ENCODE data around the gene DNM3.

The DNM3 gene

DNA sequence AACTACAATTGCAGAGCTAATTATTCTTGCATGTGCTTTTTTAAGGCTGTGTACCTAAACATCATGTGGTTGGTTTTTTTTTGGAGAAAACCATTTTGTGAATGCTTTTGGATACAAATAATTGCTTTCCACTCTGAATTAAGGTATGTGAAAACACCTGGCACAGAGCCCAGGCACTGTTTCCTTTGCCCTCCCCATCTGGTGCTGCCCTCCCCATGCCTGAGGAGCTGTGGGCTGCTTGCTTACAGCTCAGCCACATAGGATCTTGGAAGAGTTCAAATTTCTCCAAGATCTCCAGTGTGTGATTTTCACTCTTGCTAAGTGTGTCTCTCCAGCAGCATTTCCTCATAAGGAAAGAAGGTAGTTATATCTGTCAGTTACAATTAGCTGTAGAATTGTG lies 27.8 kb downstream of the DNM3 start:
- DNase-seq (ENCODE audit: low read depth in 1 of 2, low spot score in 1 of 2) = no peak

DNA sequence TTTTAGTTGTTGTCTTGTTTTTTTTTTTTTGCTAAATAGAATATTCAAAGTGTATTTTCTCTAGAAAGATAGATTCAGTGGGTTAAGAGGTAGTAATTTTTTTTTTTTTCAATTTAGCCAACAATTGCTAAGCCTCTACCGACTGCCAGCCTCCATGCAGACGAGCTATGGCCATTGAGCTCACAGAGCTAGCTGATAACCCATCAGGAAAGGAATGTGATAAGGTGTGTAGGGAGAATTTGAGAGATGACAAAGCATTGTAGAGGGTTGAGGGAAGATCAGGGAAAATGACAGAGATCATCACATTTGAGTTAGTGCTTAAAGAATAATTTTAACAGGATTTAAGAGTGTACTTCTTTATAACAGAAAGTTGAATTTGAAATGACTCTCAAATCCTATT lies 30.6 kb downstream of the DNM3 start:
- DNase-seq (ENCODE audit: low read depth in 1 of 2, low spot score in 1 of 2) = no peak

DNA sequence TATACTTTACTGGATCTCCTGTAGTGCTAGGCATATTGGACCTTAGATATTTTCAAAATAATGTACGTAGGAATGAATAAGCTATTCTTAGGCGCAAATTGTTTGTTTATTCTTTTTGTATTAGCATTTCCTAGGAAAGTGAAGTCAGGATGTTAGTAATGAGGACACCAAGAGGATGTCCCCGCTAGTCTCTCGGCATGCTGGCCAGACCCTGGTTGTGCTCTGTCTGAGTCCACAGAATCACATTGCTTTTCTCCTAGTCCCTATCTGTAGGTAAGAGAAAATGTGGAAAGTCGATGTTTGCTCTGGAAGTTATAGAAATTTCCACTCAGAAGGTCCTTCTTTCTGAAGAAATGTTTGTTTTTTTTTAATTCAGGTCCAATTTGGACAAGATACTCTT lies 31.1 kb downstream of the DNM3 start:
- DNase-seq (ENCODE audit: low read depth in 1 of 2, low spot score in 1 of 2) = no peak

DNA sequence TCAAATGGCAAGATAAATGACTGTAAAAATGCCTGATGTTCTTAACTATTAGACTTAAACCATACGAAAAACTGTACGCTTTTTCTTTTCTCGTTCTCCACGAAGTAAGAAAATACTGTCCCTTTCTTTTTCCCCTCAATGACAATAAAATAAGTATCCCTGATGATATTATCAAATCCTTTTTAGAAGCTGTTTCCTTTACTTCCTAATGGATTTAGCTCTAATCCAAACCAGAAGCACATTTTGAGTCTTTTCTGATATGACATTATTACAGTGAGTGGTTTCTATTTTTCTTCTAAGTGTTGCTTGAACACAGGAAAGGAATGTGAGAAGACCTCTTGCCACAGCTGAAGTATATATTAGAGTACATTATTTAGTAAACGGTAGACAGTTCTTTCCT lies 32.4 kb downstream of the DNM3 start:
- DNase-seq (ENCODE audit: low read depth in 1 of 2, low spot score in 1 of 2) = no peak

DNA sequence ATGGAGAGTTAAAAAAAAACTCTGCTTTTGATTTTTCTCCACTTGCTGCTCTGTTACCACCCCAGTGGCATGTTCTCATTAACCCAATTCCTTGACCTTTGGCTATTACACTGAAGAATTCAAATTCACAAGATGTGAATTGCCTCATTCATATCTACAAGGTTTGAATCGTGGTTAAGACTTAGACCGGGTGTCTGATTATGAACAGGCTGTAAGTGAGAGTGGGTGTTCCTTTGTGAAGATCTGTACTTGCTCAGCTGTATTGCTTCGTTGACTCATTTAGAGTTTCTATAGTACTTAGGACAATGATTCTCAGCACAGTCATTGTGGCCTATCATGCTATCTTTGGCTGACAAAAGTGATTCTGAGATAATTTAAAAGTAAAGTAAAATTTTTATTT lies 36.4 kb downstream of the DNM3 start:
- no peak for DNase-seq (ENCODE audit: low read depth in 1 of 2, low spot score in 1 of 2)

DNA sequence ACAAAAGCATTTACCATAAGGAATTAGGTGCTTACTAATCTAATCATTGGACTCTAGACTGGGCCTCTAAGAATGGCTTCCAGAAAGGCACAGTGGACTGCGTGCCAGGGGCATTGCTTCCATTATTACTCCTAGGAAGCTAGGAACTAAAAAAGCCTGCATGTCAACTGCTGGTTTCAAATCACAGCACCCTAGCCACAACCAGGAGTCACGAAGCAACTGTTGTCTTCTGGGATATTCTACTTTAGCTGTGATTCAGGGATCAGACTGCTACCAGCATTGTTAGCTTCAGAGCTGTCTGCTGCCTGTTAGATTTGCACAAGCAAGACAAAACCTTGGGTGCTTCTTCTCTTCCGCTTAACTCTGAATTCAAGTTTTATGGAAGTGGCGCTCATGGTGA lies 38.3 kb downstream of the DNM3 start:
- no peak for DNase-seq (ENCODE audit: low read depth in 1 of 2, low spot score in 1 of 2)

DNA sequence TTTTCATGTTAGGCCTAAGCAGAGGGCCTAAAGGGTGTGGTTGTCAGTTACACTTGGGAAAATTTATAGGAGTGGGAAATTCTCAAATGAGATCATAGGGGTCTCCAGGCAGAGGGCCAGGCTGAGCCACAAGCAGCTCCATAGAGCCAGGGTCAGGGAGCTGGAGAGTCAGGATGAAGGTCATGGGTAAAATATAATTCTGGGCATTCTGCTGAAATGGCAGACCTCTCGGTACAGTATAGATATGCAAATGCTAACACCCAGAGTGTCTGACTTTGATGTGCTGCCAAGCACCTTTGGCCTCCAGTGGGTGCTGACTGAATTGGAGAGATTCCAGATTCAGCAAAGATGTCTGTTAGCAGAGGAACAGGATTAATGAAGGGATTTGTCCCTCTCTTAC lies 40.1 kb downstream of the DNM3 start:
- DNase-seq (ENCODE audit: low read depth in 1 of 2, low spot score in 1 of 2) = no peak

DNA sequence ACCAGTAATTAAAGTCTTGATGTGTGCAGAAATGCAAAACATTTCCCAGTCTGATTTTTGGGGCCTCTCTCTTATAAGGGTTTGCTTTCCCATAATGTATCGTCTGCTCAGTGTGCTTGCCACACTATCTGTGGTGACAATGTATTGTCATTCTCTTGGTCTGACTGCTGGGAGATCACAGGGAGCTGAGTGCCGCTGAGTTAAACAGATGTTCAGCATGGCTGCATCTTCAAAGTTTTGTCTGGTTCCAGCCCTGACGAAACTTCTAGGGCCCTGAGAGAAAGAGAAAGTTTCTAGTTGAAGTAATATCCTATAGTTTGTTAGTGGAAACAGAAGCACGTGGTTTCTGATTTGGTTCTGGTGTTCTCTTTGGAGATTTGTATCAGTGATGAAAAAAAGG lies 42.6 kb downstream of the DNM3 start:
- DNase-seq (ENCODE audit: low read depth in 1 of 2, low spot score in 1 of 2) = no peak

DNA sequence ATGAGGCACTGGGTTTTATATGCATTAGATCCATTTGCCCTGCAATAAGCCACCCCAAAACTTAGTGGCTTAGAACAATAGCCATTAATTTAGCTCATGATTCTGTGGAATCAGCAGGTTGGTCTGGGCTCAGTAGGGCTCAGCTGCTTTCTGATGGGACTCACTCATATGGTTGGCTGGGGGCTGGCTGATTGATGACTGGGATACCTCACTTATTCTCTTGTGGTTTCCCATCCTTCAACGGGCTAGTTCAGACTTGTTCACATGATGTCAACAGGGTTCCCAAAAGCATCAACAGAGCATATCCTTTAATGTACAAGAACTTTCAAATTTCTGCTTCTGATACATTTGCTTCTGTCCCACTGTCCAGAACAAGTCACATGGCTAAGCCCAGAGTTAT lies 43.2 kb downstream of the DNM3 start:
- no peak for DNase-seq (ENCODE audit: low read depth in 1 of 2, low spot score in 1 of 2)

DNA sequence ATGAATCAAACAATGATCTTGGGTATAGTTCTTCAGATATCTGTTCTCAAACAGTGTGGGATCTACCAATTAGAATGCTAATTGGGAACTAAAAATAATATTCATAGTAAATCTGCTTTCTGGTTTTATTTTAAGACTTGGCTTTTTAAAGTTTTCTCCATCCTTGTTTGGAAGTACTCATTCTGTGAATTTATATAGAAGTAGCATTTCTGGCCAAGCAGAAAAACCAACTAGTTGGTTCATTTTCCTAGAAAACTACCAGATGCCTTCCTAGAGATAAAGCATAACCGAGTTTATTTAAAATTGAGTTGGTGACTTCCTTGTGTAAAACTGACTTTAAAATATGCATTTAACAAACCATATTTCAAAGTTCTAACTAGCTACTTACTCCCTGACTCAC lies 48.8 kb downstream of the DNM3 start:
- DNase-seq (ENCODE audit: low read depth in 1 of 2, low spot score in 1 of 2) = no peak

DNA sequence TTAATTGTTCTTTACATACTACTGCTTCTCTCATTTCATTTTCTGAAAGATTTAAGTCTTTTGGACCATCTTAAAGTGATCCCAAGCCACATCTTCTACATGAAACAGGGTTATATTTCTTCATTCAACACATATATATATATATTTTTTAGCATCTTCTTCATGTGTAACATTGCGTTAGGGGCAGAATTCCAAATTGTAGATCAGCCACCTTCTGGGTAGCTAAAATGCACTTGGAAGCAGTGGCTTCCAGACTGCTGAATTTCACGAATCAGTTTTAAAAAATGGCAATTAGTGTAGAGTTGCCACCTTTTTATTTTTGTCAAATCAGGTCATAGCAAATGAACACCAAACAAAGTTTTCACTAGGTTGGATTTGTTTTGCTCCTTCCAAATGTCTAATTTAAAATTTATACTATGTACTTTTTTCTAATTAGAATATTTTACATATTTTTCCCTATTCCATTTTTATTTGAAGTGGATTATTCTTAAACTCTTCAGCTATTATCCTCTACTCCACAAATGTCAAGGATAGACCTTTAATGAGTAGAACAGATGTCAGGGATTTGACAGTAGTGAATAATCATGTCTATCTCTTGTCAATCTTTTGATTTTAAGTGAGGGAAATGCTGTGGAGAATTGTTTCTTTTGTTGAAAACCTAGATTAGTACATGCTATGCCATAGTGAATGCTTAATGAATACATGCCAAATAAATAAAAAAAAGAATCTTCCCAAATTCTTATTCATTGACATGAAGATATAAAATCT lies 55.8 kb downstream of the DNM3 start:
- DNase-seq (ENCODE audit: low read depth in 1 of 2, low spot score in 1 of 2) = no peak

DNA sequence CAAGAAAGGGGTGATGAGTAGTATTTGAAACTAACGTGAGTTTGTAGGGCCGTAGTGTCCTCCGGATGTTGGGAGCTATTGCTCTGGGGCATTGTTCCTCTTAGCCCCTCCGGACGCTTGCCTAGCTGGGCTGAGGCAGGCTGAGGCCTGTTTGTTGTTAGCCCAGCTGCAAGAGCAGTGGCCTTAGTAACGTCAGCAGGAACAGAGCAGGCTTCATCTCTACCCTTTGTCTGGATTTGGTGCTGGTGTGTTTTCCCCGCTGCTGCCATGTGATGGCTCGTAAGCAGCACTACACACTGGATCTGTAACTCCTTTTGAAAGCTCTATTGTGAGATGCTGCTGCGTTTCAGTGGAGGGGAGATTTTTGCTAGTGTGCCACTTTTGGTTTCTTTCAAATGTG lies 57.6 kb downstream of the DNM3 start:
- no peak for DNase-seq (ENCODE audit: low read depth in 1 of 2, low spot score in 1 of 2)

DNA sequence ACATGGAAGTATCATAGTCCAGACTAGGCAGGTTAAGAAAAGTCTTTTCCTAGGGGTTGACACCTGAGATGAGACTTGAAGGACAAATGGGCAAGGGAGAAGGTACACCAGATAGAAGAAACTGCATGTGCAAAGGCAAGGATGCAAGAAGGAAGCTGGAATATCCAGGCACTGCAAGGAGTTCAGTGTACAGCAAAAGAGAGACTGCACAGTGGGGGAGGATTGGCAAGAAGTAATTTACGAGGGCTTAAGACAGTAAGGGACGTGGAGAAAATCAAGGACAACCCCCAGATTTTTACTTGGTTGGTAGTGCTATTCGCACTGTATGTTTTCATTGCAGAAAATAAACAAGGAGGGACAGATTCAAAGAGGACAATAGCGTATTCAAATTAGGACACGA lies 58.5 kb downstream of the DNM3 start:
- no peak for DNase-seq (ENCODE audit: low read depth in 1 of 2, low spot score in 1 of 2)

DNA sequence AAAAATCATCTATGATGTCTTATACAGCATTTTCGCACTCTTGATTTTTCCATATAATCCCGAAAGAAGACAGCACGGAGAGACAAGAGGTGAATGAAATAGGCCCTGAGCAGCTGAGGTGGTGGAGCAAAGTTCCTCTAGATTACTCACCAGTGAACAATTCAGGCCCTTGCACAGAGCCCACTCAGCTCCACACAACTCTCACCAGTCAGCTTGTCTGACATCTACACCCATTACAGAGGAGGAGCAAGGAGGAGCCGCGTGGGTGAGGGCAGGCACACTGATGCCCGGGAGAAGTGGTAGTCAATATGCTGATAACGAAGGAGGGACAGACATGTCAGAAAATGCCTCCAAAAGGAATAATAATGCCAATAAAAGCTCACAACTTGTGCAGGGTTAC lies 59.9 kb downstream of the DNM3 start:
- DNase-seq (ENCODE audit: low read depth in 1 of 2, low spot score in 1 of 2) = no peak

DNA sequence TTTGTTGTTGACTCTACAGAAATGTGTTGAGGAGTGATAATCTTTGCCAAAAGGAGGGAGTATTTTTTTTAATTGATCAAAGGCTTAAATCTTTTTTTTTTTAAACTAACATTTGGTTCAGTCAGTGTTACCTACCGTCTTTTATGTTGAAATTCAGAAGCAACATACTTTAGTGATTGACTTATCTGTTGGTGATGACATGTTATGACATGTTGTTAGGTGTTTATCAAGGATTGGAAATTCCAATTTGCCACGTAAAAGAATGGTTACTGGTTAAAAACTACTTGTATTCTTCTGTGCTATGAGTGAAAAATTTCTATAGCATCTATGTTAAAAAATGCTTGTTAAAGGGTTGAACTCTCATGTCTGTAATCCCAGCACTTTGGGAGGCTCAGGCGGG lies 61.2 kb downstream of the DNM3 start:
- no peak for DNase-seq (ENCODE audit: low read depth in 1 of 2, low spot score in 1 of 2)

DNA sequence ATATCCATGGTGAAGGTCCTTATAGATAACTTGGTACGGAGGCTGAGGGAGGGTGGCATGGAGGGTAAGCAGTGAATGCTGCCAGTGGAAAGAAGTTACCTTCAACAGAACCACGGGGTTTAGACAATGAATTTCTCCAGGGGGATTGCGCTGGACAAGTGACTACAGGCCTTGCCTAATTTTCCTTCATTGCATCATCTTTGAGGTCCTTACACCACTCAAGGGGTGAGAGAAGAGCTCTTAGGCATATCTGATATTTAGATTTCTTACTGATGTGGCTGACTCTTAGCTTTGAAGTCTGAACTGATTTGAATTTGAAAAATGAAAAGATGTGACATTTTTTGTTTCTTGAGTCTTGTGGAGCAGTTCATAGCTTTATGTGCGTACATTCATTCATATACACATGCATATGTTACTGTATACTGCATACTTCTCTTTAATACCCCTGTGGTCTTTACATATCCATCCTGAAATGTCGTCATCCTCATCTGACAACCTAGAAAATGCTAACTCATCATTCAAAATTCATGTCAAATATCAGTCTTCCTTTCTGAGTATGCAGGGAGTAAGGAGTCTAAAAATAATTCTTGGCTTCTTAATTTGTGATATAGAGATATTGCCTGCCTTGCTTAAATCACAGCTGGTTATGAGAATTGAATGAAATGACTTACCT lies 63.6 kb downstream of the DNM3 start:
- DNase-seq (ENCODE audit: low read depth in 1 of 2, low spot score in 1 of 2) = no peak

DNA sequence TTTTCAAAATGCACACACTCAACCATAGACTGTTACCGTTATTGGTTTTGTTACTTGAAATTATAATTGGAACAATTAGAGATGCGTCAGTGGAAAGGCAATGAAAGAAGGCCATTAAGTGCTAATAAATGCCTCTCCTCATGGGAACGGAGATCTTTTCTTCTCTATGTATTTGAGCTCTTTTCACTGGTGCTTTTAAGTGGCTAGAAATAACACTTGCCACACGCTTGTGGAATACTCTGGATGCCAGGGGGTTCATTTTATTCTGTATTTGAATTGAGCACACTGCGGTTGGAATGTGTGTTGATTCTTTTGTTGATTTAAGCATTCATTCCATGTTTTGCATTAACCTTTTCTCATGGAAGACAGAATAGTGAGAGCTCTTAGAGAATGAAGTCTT lies 68.4 kb downstream of the DNM3 start:
- no peak for DNase-seq (ENCODE audit: low read depth in 1 of 2, low spot score in 1 of 2)

DNA sequence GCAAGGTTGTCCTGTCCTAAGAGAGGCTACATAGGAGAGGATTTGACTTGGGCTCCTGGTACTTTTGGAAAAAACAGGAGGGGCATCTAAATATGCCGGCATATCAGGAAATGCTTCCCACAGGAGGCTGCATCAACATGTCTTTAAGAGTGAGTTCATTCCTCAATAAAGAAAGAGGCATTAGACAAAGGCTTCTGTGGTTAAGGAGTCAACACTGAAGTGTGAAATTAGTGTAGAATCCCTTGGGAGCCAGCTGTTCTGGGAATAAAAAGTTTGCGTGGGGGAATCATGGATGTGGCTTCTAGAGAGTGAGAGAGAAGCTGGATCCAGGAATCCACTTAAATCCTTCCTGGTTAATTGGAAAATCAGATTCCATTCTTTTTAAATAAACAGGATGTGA lies 69.5 kb downstream of the DNM3 start:
- no peak for DNase-seq (ENCODE audit: low read depth in 1 of 2, low spot score in 1 of 2)

DNA sequence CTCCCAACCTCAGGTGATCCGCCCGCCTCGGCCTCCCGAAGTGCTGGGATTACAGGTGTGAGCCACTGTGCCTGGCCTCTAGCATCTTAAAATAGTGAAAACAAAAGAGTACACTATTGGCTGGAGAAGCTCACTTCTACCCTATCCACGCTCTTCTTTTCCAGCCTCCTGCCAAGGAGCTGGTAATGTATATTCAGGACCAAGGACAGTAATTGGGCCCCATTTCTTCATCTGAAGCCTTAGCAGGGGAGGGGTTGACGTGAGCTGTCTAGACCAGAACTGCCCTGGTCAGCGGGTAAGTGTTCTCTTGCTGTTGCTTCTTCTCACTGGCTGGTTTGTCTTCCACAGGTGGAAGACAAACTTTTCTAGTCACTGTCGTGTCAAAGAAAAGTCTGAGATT lies 70.2 kb downstream of the DNM3 start:
- DNase-seq (ENCODE audit: low read depth in 1 of 2, low spot score in 1 of 2) = no peak

DNA sequence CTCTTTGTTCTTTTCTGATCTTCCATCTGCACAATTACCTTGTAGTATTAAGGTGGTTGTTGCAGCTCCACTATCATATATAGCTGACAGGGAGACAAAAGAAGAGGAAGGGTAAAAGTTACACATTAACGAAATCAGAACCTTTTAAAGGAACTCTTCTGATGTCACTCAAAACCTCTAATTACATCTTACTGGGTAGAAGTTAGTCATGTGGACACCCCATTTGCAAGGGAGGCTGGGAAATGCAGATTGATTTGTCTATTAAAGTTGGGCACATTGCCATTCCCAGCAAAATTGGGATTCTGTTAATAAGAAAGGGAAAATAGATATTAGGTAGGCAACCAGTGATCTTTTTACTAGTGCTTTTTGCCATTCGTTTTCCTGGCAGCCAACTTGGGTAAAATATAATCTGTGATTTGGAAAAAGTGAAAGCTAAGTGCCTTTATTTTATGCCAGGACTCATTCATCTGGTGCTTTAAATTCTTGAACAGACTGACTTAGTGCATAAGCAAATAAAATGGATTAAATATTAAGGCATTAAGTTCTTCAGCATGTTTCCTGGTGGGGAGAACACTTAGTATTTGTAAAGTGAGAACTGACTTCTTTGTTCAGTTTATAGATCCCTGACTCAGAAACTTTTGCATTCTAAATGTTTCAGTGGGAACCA lies 71.3 kb downstream of the DNM3 start:
- no peak for DNase-seq (ENCODE audit: low read depth in 1 of 2, low spot score in 1 of 2)

DNA sequence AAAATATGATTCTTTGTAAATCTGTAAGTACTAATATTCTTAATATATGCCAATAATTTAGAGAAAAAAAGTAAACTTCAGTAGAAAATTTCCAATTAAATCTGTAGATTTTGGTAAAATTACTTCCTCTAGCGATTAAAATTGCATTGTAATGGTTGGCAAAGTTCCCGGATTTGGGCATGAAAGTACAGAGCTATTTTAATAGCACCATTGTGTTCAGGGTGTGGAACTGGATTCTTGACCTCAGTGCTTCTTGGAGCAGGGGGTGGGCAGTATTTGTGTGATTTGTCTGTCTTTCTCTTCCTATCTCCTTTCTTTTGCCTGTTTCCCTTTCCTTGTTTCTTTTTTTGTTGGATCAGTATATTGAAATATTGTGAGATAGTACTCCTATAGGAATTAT lies 72.1 kb downstream of the DNM3 start:
- no peak for DNase-seq (ENCODE audit: low read depth in 1 of 2, low spot score in 1 of 2)

DNA sequence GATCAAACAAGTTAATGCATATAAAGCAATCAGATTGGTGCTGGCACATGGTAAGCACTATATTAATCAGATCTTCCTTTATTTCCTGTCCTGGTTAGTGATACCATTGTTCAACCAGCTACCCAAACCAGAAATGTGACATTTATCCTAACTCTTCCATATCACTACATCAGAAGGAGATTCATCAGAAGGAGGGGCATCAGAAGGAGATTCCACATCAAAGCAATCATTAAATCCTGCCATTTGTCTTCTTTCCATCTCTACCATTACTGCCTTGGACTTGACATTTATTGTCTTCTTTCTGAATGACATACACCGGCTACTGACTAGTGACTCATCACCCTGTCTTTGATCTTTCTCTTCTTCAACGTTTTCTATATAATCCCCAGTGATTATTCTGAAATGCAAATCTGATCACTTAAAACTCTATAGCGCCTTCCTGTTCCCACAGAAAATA lies 75.0 kb downstream of the DNM3 start:
- DNase-seq (ENCODE audit: low read depth in 1 of 2, low spot score in 1 of 2) = no peak

DNA sequence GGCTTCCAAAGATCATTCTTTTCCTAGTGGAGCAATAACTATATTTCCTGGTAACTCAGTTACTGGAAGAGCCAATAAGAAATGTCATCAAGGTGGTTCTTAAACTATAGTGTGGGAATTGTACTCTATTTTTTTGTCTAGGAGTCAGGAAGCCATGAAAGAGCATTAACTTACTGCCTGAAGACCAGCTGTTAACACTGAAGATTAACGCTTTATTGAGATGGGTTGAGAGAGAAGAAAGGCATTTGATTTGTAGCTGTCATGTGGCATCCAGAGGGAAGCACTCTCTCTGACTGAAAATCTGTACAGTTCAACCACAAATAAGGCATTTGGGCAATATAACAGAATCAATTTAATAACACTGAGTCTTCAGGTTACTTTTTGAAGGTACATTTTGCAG lies 76.0 kb downstream of the DNM3 start:
- no peak for DNase-seq (ENCODE audit: low read depth in 1 of 2, low spot score in 1 of 2)
